Measurements from ENCODE around the gene CPOX.

CPOX gene

DNA sequence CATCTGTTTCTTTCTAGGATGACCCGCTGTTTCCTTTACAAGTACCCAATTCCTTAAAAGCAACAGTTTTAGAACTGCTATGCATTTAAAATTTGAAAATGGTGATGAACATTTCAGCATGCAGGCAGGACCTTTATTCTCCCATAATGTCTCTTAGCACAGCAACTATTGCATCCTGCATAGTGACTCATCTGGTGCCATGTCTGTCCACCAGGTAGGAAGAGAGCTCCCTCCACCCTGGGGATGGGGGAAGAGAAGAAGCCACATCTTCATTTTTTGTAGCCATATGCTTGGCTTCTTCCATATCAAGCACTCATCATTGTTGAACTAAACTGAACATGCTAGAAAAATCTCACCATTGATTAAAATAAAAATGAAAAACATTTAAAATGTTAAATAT is 51.7 kb downstream of the CPOX start:
- TF ChIP-seq, protein P1, sequence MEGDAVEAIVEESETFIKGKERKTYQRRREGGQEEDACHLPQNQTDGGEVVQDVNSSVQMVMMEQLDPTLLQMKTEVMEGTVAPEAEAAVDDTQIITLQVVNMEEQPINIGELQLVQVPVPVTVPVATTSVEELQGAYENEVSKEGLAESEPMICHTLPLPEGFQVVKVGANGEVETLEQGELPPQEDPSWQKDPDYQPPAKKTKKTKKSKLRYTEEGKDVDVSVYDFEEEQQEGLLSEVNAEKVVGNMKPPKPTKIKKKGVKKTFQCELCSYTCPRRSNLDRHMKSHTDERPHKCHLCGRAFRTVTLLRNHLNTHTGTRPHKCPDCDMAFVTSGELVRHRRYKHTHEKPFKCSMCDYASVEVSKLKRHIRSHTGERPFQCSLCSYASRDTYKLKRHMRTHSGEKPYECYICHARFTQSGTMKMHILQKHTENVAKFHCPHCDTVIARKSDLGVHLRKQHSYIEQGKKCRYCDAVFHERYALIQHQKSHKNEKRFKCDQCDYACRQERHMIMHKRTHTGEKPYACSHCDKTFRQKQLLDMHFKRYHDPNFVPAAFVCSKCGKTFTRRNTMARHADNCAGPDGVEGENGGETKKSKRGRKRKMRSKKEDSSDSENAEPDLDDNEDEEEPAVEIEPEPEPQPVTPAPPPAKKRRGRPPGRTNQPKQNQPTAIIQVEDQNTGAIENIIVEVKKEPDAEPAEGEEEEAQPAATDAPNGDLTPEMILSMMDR (conservative IDR thresholded peaks at IDR 0.05; ENCODE audit: low read depth, low read length): no peak
- DNase-seq (ENCODE audit: low read depth): no peak
- no peak overlapping the region for H3K4me3 ChIP-seq (ENCODE audit: low read depth, low read length)

DNA sequence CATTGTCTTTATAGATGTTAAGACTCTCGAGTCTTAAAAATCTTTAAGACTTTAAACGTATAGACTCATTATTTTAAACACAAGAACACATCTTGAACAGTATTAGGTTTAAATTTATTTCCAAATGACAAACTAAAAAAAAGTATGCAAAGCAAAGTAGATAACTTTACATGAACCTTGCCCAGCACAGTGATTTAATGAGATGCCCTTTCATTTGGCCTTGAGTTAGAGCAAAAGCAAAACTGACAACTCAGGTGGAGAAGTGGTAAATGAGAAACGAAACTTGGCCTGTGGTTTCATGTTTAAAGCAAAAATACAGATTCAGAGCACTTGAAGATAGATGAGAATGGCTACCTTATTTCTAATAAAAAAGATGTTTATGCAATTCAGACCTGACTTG is 53.1 kb downstream of the CPOX start:
- no peak for DNase-seq (ENCODE audit: low read depth)
- TF ChIP-seq, protein P1 (conservative IDR thresholded peaks at IDR 0.05; ENCODE audit: low read depth, low read length): no peak
- no peak overlapping the region for H3K4me3 ChIP-seq (ENCODE audit: low read depth, low read length)

DNA sequence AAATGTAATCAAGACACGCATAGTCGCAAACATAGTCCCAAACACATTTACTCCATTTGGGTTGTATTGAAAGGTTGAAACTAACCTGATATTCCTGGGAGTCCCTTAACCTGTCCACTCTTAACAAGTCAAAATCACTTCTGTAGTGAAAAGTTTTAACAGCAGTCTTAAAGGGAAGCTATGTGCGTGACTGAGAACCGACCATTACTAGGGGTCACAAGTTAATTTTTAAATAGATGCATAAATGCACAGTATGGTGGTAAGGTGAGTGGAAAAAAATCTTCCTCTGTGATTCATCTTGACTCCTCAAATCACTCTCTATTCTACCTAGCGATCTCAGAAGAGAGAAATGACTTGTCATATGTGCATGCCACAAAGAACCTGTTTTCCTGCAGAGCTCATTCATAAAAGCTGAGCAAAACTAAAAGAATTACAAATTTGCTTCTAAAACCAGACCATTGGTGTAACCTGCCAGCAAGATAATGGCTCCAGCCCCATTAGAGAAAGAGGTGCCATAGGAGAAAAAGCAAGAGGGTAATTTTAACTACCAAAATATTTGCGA is 56.9 kb downstream of the CPOX start:
- H3K4me3 ChIP-seq (ENCODE audit: low read depth, low read length): no peak overlapping the region
- DNase-seq (ENCODE audit: low read depth): no peak
- TF ChIP-seq, protein P1 (conservative IDR thresholded peaks at IDR 0.05; ENCODE audit: low read depth, low read length): no peak

DNA sequence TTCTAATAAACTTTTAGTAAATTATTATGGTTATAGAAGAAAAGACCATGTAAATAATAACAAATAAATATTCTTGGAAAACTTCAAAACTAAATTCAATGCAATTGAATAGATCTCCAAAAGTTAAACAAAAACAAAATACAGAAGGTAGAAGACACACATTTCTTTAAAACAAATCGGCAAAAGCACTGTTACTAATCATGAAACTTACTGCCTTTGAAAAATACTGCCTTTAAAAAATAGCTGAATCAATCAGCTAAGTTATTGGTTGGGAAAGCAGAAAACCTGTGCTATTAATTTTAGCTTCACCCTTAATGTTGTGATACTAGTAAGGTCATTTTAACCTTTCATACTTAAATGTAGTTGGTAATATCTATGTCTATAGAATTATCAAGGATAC is 58.7 kb downstream of the CPOX start:
- no peak for DNase-seq (ENCODE audit: low read depth)
- TF ChIP-seq, protein P1 (conservative IDR thresholded peaks at IDR 0.05; ENCODE audit: low read depth, low read length): no peak
- no peak overlapping the region for H3K4me3 ChIP-seq (ENCODE audit: low read depth, low read length)

DNA sequence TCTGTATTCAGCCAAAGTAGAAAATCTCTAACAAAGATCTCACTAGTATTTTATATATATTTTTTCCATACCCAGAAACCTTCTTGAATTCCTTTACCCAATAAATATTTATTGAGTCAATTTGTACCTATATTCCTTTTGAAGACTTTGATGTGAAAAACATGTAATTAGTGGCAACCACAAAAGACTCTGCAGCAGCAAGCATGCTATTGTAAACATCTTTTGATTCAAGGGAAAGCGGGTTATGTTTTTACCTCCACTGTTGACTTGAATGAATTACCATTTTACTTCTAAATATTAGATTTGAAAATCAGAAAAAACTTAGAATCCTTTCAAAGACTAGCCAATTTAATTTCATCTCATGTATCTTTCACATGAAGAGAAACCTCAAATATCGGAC is 59.2 kb downstream of the CPOX start:
- DNase-seq (ENCODE audit: low read depth): no peak
- no peak overlapping the region for H3K4me3 ChIP-seq (ENCODE audit: low read depth, low read length)
- TF ChIP-seq, protein P1 (conservative IDR thresholded peaks at IDR 0.05; ENCODE audit: low read depth, low read length): no peak

DNA sequence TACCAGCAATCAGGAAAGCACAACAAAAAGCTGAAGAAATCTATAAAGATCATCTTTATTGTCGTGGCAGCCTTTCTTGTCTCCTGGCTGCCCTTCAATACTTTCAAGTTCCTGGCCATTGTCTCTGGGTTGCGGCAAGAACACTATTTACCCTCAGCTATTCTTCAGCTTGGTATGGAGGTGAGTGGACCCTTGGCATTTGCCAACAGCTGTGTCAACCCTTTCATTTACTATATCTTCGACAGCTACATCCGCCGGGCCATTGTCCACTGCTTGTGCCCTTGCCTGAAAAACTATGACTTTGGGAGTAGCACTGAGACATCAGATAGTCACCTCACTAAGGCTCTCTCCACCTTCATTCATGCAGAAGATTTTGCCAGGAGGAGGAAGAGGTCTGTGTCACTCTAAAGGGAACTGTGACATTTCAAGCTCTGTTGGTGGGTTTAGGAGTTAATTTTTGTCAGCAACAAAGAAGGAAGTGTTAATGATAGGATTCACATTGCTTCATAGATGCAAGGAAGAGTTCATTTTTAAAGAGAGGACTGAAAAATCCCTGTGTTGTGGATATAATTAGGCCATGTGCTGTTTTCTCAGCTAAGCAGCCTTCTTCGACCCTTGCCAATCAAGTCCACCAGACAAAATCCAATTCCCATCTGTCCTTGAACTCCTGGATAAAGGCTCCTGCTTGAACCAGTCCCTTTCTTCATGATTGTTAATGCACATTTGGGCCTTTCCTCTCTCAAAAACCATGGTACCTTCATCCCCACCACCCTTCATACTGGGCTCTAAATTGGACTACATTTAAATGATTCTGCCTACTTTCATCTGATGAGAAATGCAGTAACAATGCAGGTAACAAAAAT is 60.5 kb downstream of the CPOX start:
- no peak overlapping the region for H3K4me3 ChIP-seq (ENCODE audit: low read depth, low read length)
- DNase-seq (ENCODE audit: low read depth): no peak
- TF ChIP-seq, protein P1 (conservative IDR thresholded peaks at IDR 0.05; ENCODE audit: low read depth, low read length): no peak

DNA sequence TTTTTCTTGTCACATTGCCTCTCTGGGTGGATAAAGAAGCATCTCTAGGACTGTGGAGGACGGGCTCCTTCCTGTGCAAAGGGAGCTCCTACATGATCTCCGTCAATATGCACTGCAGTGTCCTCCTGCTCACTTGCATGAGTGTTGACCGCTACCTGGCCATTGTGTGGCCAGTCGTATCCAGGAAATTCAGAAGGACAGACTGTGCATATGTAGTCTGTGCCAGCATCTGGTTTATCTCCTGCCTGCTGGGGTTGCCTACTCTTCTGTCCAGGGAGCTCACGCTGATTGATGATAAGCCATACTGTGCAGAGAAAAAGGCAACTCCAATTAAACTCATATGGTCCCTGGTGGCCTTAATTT is 61.2 kb downstream of the CPOX start:
- H3K4me3 ChIP-seq (ENCODE audit: low read depth, low read length): no peak overlapping the region
- DNase-seq (ENCODE audit: low read depth): no peak
- TF ChIP-seq, protein P1 (conservative IDR thresholded peaks at IDR 0.05; ENCODE audit: low read depth, low read length): no peak

Measured in choroid plexus epithelial cell (primary cell).